HG03432 (cell line): ENCODE data around the gene RNASE4.
"Not testable (repeated sequence)": the region's sequence is repeated elsewhere in the genome, so short reads cannot be mapped to it uniquely, and the experiment has no call there.

Experiments
- ATAC-seq: cut with Tn5 transposase; IDR thresholded peaks from one replicate; pipeline ENCODE4 v1.9.1; 2021; ENCODE audit warnings: mild to moderate bottlenecking, moderate library complexity; ENCODE audit not compliant: unreplicated experiment

RNASE4 gene

GRCh38 chr14:20734430-20734806 lies 50.1 kb downstream of the RNASE4 start:
- no peak for ATAC-seq

- not testable (repeated sequence) for ATAC-seq
Observed at GRCh38 chr14:20738292-20738691, 53.9 kb downstream of the RNASE4 start.

GRCh38 chr14:20742132-20742531 lies 57.8 kb downstream of the RNASE4 start:
- ATAC-seq: no peak

GRCh38 chr14:20743556-20743955 lies 59.2 kb downstream of the RNASE4 start:
- ATAC-seq: no peak

GRCh38 chr14:20745571-20746358 lies 61.4 kb downstream of the RNASE4 start, which contains the start of gene EDDM3A:
TSS of gene EDDM3A (plus strand) at chr14:20745887. CDS start at chr14:20747581, 1,694 bp downstream.
- ATAC-seq: no peak

- no peak for ATAC-seq
Observed at GRCh38 chr14:20746566-20746965, 62.2 kb downstream of the RNASE4 start.

- ATAC-seq: no peak
Observed at GRCh38 chr14:20748439-20748838, 64.1 kb downstream of the RNASE4 start.

GRCh38 chr14:20750194-20750593 lies 65.8 kb downstream of the RNASE4 start:
- ATAC-seq: no peak
